Heart left ventricle (tissue), 16 donors: ENCODE measurements around the gene NIPBL. TPM values are rescaled to one million over a fixed set of nuclear protein-coding genes. Genes with fewer than 3 reads are reported as not detected.

Source experiments
- ATAC-seq, 4 donors: fragments of 200-7000 bp; cut with Tn5 transposase; one replicate each; pipeline ENCODE4 v1.9.1; 2020 to 2022; ENCODE audit warnings: moderate library complexity in 4 of 4, mild to moderate bottlenecking in 3 of 4, moderate number of reproducible peaks in 1 of 4
- DNase-seq, 5 donors: peaks; one replicate each; pipeline ENCODE4 v3.0.0-alpha.2; 2020
- H3K27ac ChIP-seq, 12 donors: fragments of 200-600 bp; sonication (generic) in 4 of 12; one replicate each; pipeline versions ENCODE4 v1.5.0 to v1.8.0; 2016 to 2022; ENCODE audit warnings: mild to moderate bottlenecking in 2 of 12
- H3K27me3 ChIP-seq, 9 donors: fragments of 200-600 bp; sonication (generic) in 2 of 9; one replicate each; pipeline versions ENCODE4 v1.5.1 to v1.8.0; 2016 to 2022; ENCODE audit warnings: mild to moderate bottlenecking in 3 of 9
- H3K36me3 ChIP-seq, 9 donors: fragments of 200-600 bp; sonication (generic) in 2 of 9; one replicate each; pipeline versions ENCODE4 v1.5.0 to v1.8.0; 2018 to 2022; ENCODE audit warnings: mild to moderate bottlenecking in 2 of 9
- H3K4me1 ChIP-seq, 12 donors: fragments of 200-600 bp; sonication (generic) in 4 of 12; one replicate each; pipeline versions ENCODE4 v1.5.0 to v1.8.0; 2016 to 2022; ENCODE audit warnings: mild to moderate bottlenecking in 3 of 12
- H3K4me3 ChIP-seq, 12 donors: fragments of 200-600 bp; sonication (generic) in 4 of 12; one replicate each; pipeline versions ENCODE4 v1.5.0 to v1.8.0; 2017 to 2022; ENCODE audit warnings: mild to moderate bottlenecking in 9 of 12, moderate library complexity in 4 of 12
- H3K9me3 ChIP-seq, 12 donors: fragments of 200-600 bp; sonication (generic) in 4 of 12; one replicate each; pipeline versions ENCODE4 v1.5.0 to v1.8.0; 2016 to 2022; ENCODE audit warnings: mild to moderate bottlenecking in 1 of 12
- CTCF ChIP-seq, 12 donors: fragments of 200-600 bp; sonication (generic) in 4 of 12; IDR thresholded peaks; one replicate each; pipeline versions ENCODE4 v1.5.0 to v1.8.0; 2018 to 2022; ENCODE audit warnings: antibody characterized with exemption in 12 of 12, mild to moderate bottlenecking in 5 of 12
- POLR2A ChIP-seq, 2 donors: fragments of 450-650 bp; IDR thresholded peaks; one replicate each; pipeline ENCODE4 v1.6.1; 2017; ENCODE audit warnings: antibody characterized with exemption in 2 of 2, mild to moderate bottlenecking in 2 of 2, moderate library complexity in 2 of 2
- WGBS, 4 donors: extraction: QIAGEN DNeasy Blood & Tissue Kit in 2 of 4; methylation state at CpG; one replicate each; pipeline versions ENCODE4 v1.1.5 to v1.1.7; 2013 to 2018; 5-methylcytosine and 5-hydroxymethylcytosine counted together
- intact Hi-C, 10 donors: fragments of 100-400 bp; cut with DNase I; formaldehyde crosslinking; loops; one replicate each; pipeline versions ENCODE4 v1.11.1 to v1.14.2; 2022
- polyA plus RNA-seq, 2 donors: library from polyadenylated mRNA; stranded (reverse); fragments of 200-250 nt; gene quantifications; one replicate each; pipeline ENCODE4 v1.2.3, GENCODE V29; 2013
- total RNA-seq, 9 donors: library from RNA; depleted of rRNA in 2 of 9; stranded (reverse); fragments of >200 nt in 2 of 9; fragmentation: NEBNext Ultra II Directional in 3 of 9; extraction: Animal tissue kit (Norgen Biotek cat#: 25700) in 3 of 9; gene quantifications; one replicate each; pipeline versions ENCODE4 v1.1.0 to v1.2.4, GENCODE V29; 2016 to 2023
- donor health status: ischemic (EF 13 %, LVEDD 7.1; RV severe dilation, severe dysfunction).
- donor health status: healthy with polysubstance abuse.
- donor health status: DM: no; HTN: yes; CAD: no.
- donor health status: DM: no; HTN: no; CAD: no.
- donor health status: ischemic (EF 25% LVEDD 6.9; RV normal size, moderate dysfunction).
- donor health status: ischemic (EF 25% LVEDD 5.7; RV mildly dilated, moderate dysfunction).
- donor health status: healthy.
- donor health status: DM: yes; HTN: yes; CAD: no.
- donor health status: ischemic (EF 35%, LVEDD 5.7; RV mildly dilated, moderate dysfunction).
- donor health status: nonischemic (EF 11% LVEDD 7.7; RV severe dilation, severe dysfunction).
- donor health status: DM: yes; HTN: yes; CAD: no.
- donor health status: PGD.
- donor health status: ischemic (EF 29% LVEDD 5.4; RV normal size, mild dysfunction).
- donor health status: nonischemic (EF 23%, LVEDD 6.1; RV moderate dilation, normal function).

NIPBL gene
- total and polyA plus RNA-seq, 11 donors: 13.2 to 57.3 (median 38.2) TPM

DNA sequence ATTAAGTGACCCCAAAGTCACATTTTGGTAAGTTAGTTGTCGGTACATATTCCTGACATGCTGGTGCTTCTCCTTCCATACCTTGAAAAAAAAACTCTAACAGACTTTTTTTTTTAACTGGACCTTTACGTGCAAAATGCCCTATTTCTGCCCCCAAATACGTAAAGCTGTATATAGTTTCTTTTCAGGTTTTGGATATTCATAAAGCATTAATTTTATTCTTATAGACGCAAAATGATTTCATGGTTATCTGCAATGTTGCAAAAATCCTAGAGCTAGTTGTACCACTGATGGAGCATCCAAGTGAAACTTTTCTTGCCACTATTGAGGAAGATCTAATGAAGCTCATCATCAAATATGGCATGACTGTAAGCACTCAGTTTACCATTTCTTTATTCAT lies 167.6 kb downstream of the NIPBL start:
- Histone ChIP-seq H3K27me3 (no peaks in the 10 kb centered on the region), H3K4me1 (no peaks in the 10 kb centered on the region), H3K4me3 (no peak overlapping the region), H3K27ac (no peak overlapping the region), H3K36me3 (peaks cover 0 to 97% (median 90%) of the 10 kb centered on the region in 9 donors), H3K9me3 (no peaks in the 10 kb centered on the region)
- DNase-seq (no peak), ATAC-seq (no peak)
- intact Hi-C loops: loop anchor here in 1 of 10 donors (10.0 kb wide), 1 partner anchor 121 kb away; no protein-coding TSS in a partner anchor
- TF ChIP-seq CTCF (IDR thresholded peaks at IDR 0.05) (no peak), POLR2A (IDR thresholded peaks at IDR 0.05) (no peak)
- WGBS, 4 donors: 92 to 98% (median 97%) methylated on average over 4 of the region's 4 CpGs

DNA sequence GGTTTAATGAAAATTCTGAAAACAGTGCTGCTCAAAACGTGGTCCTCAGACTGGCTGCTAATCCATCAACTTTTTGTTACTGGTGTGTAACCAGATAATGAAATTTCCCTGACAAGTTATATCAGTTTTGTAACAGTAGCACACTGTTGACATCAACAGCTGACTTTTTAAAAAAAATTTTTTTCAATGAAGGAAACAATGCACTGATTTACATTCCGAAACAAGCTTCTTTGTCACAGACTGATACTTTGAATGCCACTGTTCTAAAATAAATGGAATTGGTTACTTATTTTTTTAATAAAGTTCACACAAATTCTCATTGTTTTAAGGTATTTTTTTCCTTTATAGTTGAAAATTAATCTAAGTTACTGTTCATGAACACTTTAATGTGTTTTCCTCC lies 169.1 kb downstream of the NIPBL start:
- DNase-seq: no peak
- Histone ChIP-seq H3K36me3 (peaks cover 0 to 97% (median 89%) of the 10 kb centered on the region in 9 donors), H3K27me3 (no peaks in the 10 kb centered on the region), H3K27ac (no peak overlapping the region), H3K4me1 (no peaks in the 10 kb centered on the region), H3K4me3 (no peak overlapping the region), H3K9me3 (no peaks in the 10 kb centered on the region)
- intact Hi-C loops: loop anchor here in 1 of 10 donors (10.0 kb wide), 1 partner anchor 119 kb away; no protein-coding TSS in a partner anchor
- 88 to 97% (median 95%) methylated on average over 2 of the region's 2 CpGs for WGBS, 4 donors
- TF ChIP-seq POLR2A (IDR thresholded peaks at IDR 0.05) (no peak), CTCF (IDR thresholded peaks at IDR 0.05) (no peak)
- ATAC-seq: no peak

GRCh38 chr5:37047947-37048346 lies 171.4 kb downstream of the NIPBL start:
- no peaks in the 10 kb centered on the region for H3K9me3 ChIP-seq
- DNase-seq: no peak
- H3K27ac ChIP-seq: no peak overlapping the region
- H3K4me3 ChIP-seq: no peak overlapping the region
- peaks cover 0 to 100% (median 96%) of the 10 kb centered on the region in 9 donors for H3K36me3 ChIP-seq
- intact Hi-C loops: loop anchor here in 1 of 10 donors (10.0 kb wide), 1 partner anchor 117 kb away; no protein-coding TSS in a partner anchor
- no peak for TF ChIP-seq CTCF (IDR thresholded peaks at IDR 0.05)
- no peak for TF ChIP-seq POLR2A (IDR thresholded peaks at IDR 0.05)
- no peaks in the 10 kb centered on the region for H3K27me3 ChIP-seq
- ATAC-seq: no peak
- no peaks in the 10 kb centered on the region for H3K4me1 ChIP-seq

DNA sequence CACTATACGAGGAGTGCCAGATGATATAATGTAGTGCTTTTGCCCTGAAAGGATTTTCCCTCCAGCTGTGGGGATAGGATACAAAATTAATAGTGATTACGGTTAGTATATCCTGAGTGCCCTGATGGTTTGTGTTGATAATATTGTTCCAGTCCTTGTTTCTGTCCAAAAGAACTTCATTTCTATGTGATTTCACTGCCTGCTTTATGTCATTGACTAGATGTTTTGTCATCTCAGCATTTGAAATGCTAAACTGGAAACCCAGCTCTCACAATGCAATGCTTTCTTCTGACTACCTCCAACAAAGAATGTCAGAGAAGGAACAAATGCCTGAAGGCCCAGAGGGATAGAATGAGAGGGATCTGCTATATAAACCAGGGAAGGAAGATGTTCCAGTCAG lies 177.8 kb downstream of the NIPBL start:
- H3K4me3 ChIP-seq: no peak overlapping the region
- H3K27me3 ChIP-seq: no peaks in the 10 kb centered on the region
- no peaks in the 10 kb centered on the region for H3K9me3 ChIP-seq
- no peak for ATAC-seq
- intact Hi-C loops: loop anchor here in 2 of 10 donors (5.0 to 10.0 kb wide), 2 partner anchors 37 to 260 kb away; no protein-coding TSS in a partner anchor
- peaks cover 0 to 98% (median 92%) of the 10 kb centered on the region in 9 donors for H3K36me3 ChIP-seq
- WGBS, 4 donors: 84 to 91% (median 87%) methylated on average over 2 of the region's 2 CpGs
- no peak overlapping the region for H3K27ac ChIP-seq
- H3K4me1 ChIP-seq: no peaks in the 10 kb centered on the region
- DNase-seq: no peak
- TF ChIP-seq CTCF (IDR thresholded peaks at IDR 0.05) (no peak), POLR2A (IDR thresholded peaks at IDR 0.05) (no peak)
